Limb (tissue), 2 donors: ENCODE results near the gene RNF144B.
"Not testable (repeated sequence)": the region's sequence is repeated elsewhere in the genome, so short reads cannot be mapped to it uniquely, and the experiment has no call there.

Experiments used
- DNase-seq, 2 donors: peaks; one replicate each; pipeline ENCODE4 v3.0.0-alpha.2; 2016; ENCODE audit errors: extremely low spot score in 2 of 2

Gene RNF144B

DNA sequence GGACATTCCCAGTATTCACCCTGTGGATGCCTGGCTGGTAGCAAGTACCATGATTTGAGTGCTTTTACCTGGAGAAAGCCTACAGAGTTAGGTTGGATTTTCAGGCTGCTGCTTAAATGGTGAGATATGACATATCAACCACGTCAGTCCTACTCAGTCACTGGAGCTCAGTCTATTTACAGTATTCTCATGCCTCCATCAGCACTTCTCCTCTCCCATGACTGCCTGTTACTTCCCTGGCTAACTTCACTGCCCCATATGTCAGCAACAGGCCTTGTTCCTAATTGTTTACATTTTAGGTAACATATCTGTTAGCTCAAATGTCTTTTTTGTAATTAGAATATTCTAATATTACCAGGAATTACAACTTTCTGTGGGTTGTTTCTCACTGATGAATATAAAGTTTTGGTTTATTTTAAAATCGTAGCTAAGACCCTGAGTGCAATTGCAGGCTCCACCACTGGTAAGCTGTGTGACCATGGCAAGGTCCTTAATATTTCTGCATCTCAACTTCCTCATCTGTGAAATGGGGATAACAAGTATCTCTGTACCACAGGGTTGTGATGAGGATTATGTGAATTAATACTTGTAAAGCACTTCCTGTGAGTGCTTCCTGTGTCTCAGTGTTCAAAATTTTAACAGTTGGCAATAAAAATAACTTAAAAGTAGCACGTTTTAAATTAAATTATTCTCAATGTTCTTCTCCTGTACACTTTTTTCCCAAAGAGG, 54.3 kb downstream of the RNF144B start:
- no peak for DNase-seq

DNA sequence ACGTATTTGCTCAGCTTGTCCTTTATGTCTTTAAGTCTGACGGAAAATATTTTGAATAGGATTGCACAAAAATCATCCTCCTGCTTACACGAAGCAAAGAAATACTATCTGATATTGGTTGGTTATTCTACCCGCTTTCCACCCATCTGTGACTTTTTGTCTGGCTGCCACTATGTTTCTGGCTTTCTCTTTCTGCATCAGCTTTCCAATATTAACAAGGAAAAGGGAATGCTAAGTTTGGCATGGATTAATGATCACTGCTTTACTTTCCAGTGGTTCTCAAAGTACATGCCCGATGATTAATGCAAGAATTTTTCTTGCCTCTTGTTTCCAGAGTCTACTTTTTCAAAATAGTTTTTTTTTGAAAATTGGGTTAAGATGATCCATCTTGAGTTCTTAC, 57.0 kb downstream of the RNF144B start:
- peak in 1 of 2 donors; percentile 11 for DNase-seq

GRCh38 chr6:18445228-18445627, 58.1 kb downstream of the RNF144B start:
- no peak for DNase-seq

DNA sequence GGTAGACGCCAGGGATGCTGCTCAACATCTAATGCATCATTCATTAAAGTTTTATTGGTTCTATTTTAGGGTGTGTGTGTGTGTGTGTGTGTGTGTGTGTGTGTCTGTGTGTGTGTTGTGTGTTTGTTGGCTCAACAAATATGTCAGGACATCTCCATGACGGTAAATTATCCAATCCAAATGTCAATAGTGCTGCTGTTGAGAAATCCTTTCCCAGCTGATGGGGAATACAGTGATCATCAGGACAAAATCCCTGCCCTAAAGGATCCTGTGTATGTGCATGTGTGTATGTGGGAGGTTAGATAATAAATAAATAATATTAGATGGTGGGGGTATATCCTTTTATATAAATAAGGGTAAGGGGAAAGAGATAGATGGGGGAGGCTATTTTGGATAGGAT, 59.6 kb downstream of the RNF144B start:
- no peak for DNase-seq

DNA sequence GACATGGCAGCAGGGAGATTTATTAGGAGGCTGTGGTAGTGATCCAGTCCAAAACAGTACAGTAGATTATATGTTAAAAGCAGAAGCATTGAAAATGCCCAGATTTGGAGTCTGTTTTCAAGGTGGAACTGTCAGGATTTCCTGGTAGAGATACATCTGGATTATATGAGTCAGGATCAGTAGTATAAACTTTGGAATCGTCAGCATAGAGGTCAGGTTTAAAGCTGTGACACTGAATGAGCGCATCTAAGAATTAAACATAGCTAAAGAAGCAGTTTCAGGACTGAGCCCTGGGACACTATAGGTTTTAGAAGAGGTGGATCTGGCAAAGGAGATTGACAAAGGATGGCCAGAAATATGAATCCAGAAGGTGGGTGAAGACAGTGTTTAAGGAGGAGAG, 60.4 kb downstream of the RNF144B start:
- no peak for DNase-seq

DNA sequence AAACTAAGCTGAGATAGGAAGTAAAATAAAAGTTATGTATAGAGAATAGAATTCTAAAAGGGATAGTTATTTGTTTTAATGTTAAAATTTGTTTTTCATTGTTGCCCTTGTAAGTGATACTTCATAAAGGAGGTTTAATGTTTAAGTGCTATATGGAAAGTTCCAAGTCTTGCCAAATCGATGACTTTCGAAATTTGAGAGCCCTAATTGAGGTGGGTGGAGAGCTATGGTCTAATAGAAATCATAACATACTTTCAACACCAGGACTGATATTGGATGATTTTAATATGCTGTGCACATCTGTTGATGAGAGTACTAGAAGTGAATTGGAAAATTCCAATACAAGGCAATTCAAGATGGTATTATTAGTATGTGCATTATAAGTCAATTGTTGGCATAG, 64.6 kb downstream of the RNF144B start:
- no peak for DNase-seq

DNA sequence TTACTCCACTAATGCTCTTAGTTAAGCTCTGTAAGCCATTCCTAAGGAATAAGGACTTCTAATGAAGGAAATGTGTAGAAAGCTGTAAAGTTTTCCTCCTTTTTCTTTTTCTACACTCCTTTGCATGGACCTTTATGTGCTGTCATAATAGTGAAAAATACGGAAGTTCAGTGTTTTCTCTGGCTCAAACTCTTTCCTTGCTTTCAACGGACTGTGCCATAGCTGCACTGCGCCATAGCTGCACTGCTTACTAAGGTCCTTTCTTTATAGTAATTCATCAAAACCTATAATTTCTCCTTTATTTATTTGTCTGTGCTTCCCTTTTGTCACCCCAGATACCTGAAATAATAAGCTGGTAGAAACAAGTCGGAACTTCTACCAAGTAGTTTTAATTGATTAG, 67.3 kb downstream of the RNF144B start:
- no peak for DNase-seq

GRCh38 chr6:18457065-18457737, 70.1 kb downstream of the RNF144B start:
- DNase-seq, result no peak

GRCh38 chr6:18458086-18458485, 70.9 kb downstream of the RNF144B start:
- not testable (repeated sequence) for DNase-seq

DNA sequence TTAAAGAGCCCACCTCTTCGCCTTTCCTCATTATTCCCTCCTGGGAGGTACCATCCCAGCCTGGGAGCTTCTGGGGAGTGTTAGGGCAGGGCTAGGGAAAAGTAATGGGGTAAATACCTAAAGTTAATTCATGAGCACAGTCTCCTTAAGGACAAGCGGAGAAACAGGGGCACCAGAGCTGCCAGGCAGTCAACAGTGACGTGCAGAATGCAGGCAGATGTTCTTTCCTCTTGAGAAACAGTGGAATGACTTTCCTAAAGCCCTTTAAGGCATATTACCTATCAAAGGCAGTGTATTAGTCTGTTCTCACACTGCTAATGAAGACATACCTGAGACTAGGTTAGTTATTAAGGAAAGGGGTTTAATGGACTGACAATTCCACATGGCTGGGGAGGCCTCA, 76.3 kb downstream of the RNF144B start:
- DNase-seq, result no peak

DNA sequence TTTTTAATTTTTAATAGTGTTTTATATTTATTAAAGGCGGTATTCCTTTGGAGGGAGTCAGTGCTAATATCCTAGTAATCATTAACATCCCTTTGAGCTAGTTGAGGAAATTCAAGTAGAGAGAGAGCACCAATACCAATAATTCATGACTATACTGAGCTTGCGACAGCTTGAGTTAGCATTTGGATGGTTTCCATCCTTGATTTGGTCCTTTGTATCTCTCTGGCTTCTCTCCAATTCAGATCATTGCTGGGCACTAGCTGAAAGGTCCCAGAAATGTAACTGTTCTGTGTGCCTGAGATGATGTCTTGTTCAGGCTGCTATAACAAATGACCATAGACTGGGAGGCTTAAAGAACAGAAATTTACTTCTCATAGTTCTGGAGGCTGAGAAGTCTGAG, 77.0 kb downstream of the RNF144B start:
- no peak for DNase-seq

- no peak for DNase-seq
Measured at GRCh38 chr6:18465410-18466154, 78.4 kb downstream of the RNF144B start.

- no peak for DNase-seq
Measured at GRCh38 chr6:18467741-18468502, 80.8 kb downstream of the RNF144B start.

DNA sequence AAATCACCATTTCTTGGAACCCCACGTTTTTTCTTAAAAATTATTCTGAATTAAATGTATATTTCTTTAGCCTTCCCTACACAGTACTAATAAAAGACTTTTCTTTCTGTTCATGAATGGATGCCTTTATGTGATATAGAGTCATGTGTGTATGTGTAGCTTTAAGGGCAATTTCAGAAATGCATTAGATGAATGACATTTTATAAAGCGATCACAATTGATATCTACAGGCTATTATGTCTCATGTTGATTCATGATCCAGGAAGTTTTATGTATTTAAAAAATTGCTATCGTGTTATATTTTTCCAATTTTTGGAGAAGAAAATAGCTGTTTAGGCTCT, 81.3 kb downstream of the RNF144B start:
- no peak for DNase-seq

- DNase-seq, result no peak
Measured at GRCh38 chr6:18469536-18469935, 82.4 kb downstream of the RNF144B start.

GRCh38 chr6:18471232-18471964, 84.2 kb downstream of the RNF144B start:
- no peak for DNase-seq

GRCh38 chr6:18472941-18473340, 85.8 kb downstream of the RNF144B start:
- DNase-seq, result no peak

DNA sequence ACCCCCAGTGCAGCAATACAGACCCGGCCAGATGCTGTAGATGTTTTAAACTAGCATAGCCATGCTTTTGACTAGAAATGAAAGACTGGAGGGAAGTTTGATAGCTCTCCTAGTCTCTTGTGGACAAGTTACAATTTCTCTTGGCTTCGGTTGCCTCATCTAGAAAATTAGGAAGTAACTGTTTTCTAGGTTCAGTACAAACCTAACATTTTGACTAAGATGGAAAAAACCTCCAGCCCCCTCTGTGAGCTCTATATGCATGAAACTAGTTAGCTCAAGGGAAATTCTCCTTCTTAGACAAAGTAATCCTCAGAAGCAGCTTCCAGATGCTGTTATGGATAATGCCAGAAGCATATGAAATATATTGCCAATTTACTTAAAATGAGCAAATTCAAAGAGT, 86.6 kb downstream of the RNF144B start:
- no peak for DNase-seq

DNA sequence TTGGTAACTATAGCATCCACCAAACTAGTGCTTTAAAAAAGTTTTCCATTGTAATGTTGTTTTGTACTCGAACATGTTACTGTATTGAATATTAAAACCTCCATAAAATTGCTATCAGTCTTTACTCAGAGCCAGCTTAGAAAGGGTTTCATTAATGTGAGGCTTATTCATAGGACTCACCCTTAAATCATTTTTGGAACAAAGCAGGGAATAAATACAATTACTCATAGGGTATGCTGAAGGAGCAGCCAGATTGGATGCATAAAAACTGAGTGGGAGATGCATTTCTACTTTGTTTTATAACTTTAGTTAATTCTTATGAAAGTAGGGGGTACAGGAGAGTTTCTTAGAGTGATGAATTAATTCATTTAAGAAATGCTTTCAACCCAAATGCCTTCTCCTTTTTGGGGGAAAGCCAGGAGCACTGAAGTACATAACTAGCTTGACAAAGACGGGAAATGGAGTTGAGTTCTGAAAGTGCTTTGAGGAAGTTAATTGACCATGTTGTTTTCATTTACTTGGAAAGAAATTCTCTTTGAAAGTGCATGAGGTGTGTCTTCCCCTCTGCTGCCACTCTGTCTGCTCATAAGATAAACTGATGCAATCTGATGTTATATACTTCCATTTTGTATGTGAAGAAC, 90.3 kb downstream of the RNF144B start:
- no peak for DNase-seq

DNA sequence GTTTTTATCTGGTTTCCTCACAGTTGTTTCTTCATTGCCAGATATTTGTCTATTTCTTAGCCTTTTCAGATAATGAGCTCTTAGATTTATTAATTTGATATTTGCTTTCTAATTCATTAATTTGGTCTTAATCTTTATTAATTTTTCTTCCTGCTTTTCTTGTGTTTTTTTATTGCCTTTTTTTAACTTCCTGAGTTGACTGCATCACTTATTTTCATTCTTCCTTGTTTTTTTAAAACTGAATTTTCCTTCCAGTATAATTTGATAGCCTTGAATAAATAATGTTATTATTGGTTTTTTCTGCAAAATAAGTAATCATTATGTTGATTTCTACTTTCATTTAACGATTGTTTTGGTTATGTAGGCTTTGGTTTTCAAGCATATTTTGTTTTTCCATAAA, 91.5 kb downstream of the RNF144B start:
- no peak for DNase-seq

DNA sequence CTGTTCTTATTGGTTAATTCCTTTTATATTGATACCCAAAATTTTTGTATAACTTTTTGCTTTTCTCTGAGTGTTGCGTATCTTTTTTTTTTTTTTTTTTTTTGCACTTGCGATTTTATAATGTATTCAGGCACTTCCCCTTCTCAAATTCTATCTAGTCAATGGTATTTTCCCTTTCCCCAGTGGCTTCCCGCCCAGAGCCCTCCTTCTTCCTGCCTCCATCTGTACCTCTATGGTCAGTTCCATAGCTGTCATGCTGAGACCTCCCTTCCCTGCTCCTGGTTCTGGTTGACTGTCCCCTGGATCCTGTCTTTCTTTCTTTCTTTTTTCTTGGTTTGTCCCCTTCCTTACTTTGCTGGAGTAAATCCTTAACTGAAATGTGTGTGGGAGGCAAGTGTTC, 94.7 kb downstream of the RNF144B start:
- DNase-seq, result no peak
